Activated CD4-positive, alpha-beta memory T cell treated with anti-CD3 and anti-CD28 coated beads, Interleukin-2, amount 10 ng/mL, durations not matched to agents 7 days and 5 days (primary cell): ENCODE results near the gene OGA. TPM values are rescaled to one million over a fixed set of nuclear protein-coding genes. Genes with fewer than 3 reads are reported as not detected.

Experiments used
- CTCF ChIA-PET: fragments of 350-600 bp; sonication (Branson Sonifier 250); formaldehyde crosslinking; loops from one replicate; lab custom pipeline; 2021; ENCODE audit warnings: antibody characterized with exemption, inconsistent platforms; lab: Charles Lee
- POLR2A ChIA-PET: fragments of 350-600 bp; sonication (Branson Sonifier 250); formaldehyde crosslinking; loops from one replicate; lab custom pipeline; 2021; ENCODE audit warnings: antibody characterized with exemption; lab: Charles Lee
- DNase-seq: peaks from one replicate; pipeline ENCODE4 v3.0.0-alpha.2; 2020
- H3K27ac Mint-ChIP-seq: one replicate; pipeline ENCODE4 v1.8.0; 2021; ENCODE audit warnings: mild to moderate bottlenecking, mixed read lengths
- H3K27me3 Mint-ChIP-seq: one replicate; pipeline ENCODE4 v1.8.0; 2021; ENCODE audit warnings: mixed read lengths
- H3K36me3 Mint-ChIP-seq: one replicate; pipeline ENCODE4 v1.8.0; 2021; ENCODE audit warnings: low read depth, mixed read lengths
- H3K4me1 Mint-ChIP-seq: one replicate; pipeline ENCODE4 v1.8.0; 2021; ENCODE audit warnings: mixed read lengths
- H3K4me3 Mint-ChIP-seq: one replicate; pipeline ENCODE4 v1.8.0; 2021; ENCODE audit warnings: mild to moderate bottlenecking, mixed read lengths
- H3K9me3 Mint-ChIP-seq: one replicate; pipeline ENCODE4 v1.8.0; 2021; ENCODE audit warnings: mixed read lengths
- total RNA-seq, 2 experiments: library from RNA; stranded (reverse); gene quantifications; one replicate each; pipeline ENCODE4 v1.2.3, GENCODE V29; 2021

The OGA gene
- total RNA-seq, 2 experiments from 2014 or later: 142 to 145 TPM

DNA sequence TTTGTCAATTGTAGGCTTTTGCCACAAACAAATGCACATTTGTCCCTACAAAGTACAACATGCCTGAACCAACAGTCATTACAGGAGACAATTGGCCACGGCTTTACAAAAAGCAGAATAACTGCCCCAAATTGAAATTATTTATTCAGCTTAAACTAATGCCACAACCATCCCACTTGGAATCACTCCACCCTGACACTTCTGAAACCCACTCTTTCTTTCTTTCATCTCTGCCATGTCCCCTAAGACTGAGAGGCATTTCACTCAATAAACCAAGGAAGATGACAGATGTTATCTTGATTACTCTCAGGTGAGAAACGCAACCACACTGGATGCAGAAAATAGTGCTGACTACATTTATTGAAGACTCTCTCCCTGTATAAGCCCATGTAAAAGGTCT lies 32.4 kb downstream of the OGA start:
- Mint-ChIP-seq H3K9me3 (no peaks in the 10 kb centered on the region), H3K27me3 (no peaks in the 10 kb centered on the region), H3K36me3 (peaks cover 47% of the 10 kb centered on the region), H3K4me1 (peaks cover 50% of the 10 kb centered on the region), H3K27ac (no peak overlapping the region), H3K4me3 (no peak overlapping the region)
- ChIA-PET POLR2A (interaction anchor here (3.6 kb wide), 1 partner anchor 11 kb away, joined by 16 read pairs; no protein-coding TSS in a partner anchor), CTCF (no interaction called here)
- no peak for DNase-seq

DNA sequence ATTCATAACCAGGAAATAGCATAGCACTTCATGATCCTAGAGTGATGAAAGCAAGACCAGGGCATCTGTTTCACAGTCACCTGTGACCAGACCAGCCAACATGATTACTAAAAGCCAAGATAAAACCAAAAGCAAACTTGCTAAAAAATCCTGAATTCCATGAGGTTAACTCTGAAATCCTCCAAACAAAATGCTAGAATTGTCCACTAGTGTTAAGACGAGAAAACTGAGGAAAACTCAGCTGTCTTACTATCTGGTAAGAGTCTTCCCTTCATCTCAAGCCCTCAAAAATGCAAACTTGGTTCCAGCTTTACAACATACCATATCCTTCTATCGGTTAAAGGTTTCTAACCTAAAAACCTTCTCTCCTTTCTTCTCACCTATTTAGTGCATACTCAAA lies 33.7 kb downstream of the OGA start:
- Mint-ChIP-seq H3K9me3 (no peaks in the 10 kb centered on the region), H3K36me3 (peaks cover 40% of the 10 kb centered on the region), H3K27ac (peak overlapping the region; percentile 80), H3K27me3 (no peaks in the 10 kb centered on the region), H3K4me3 (no peak overlapping the region), H3K4me1 (peaks cover 57% of the 10 kb centered on the region)
- ChIA-PET POLR2A (interaction anchor here (0.9 to 3.7 kb wide), 7 partner anchors 12 to 182 kb away, joined by 3 to 54 read pairs (median 4); partner anchors contain the start of gene OGA), CTCF (interaction anchor here (0.6 to 5.1 kb wide), 7 partner anchors 11 to 570 kb away, joined by 3 to 140 read pairs (median 4); partner anchors contain the start of gene OGA)
- DNase-seq: no peak

DNA sequence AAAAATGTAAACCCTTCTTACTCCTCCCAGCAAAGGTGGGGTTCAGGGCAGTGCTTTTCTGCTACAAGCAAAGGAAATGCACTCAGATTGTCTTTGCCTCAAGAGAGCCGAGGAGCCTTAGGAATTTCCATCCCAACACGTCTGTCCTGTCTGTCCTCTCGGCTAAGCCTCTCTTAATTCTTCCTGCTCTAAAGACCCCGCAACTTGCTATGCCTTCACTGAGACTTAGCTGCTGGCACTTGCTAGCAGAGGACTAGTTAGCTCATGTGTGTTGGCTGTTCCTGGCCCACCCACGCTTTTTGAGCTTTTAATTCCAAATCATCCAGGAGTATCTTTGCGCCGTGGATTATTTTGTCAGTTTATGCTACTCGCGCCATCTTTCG lies 34.5 kb downstream of the OGA start:
- Mint-ChIP-seq H3K27me3 (peaks cover 5% of the 10 kb centered on the region), H3K36me3 (peaks cover 35% of the 10 kb centered on the region), H3K4me1 (peaks cover 66% of the 10 kb centered on the region), H3K9me3 (no peaks in the 10 kb centered on the region), H3K27ac (peak overlapping the region; percentile 80), H3K4me3 (peak overlapping the region; percentile 100)
- POLR2A ChIA-PET: interaction anchor here (1.0 to 3.7 kb wide), 10 partner anchors 10 to 181 kb away, joined by 3 to 54 read pairs (median 4); partner anchors contain the start of gene OGA
- no peak for DNase-seq
- CTCF ChIA-PET: interaction anchor here (0.6 to 5.1 kb wide), 8 partner anchors 10 to 570 kb away, joined by 3 to 140 read pairs (median 4); partner anchors contain the start of gene OGA

DNA sequence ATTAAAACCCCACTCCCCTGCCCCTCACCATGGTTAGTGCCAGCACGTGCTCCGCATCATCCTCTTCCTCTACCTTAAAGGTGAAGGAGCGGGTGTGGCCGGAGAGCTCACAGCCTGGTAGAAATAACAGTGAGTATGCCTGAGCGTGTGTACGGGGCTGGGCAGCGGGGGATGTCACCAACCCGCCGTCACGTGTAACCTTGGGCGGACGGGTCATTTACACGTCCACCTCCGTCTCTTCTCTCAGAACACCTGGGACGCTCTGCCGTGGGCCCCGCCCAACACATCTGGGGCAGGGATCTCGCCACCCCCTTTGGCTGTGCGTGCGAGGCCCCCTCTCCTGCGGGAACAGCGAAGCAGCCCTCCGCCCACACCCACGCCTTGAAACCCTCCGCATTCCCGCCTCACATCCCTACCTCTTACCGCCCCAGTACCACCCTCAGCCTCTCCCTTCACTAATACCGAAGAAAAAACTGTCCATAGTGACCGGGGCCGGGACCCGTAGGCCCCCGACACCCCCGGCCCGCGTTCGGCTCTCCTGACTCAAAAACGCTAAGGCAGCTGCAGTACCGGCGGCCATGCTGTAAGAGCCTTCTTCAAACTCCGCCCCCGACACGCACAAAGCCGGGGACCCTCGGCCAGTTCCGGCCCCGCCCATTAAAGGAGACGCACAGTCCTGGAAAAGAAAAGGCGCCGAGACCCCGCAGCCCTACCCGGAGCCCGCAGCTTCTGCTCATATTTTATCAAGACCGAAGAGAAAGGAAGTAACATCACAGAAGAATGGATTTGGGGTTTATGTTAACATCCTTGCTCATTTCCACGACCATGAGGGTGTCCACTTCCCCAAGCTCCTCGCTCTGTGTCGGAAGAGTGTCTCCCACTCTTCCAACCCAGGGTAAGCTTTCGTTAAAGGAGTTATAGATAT lies 35.2 kb downstream of the OGA start, which contains the start of gene NPM3:
TSS of gene NPM3 (minus strand) at position 636 of the 925 bp plus-strand sequence. CDS start at position 580, 56 bp downstream.
- CTCF ChIA-PET: interaction anchor here (0.6 to 5.1 kb wide), 13 partner anchors 10 to 570 kb away, joined by 3 to 140 read pairs (median 4); partner anchors contain the start of gene OGA
- H3K27me3 Mint-ChIP-seq: peaks cover 7% of the 10 kb centered on the region
- H3K36me3 Mint-ChIP-seq: peaks cover 35% of the 10 kb centered on the region
- POLR2A ChIA-PET: interaction anchor here (0.9 to 3.7 kb wide), 12 partner anchors 10 to 180 kb away, joined by 3 to 54 read pairs (median 4); partner anchors contain the start of gene OGA
- H3K27ac Mint-ChIP-seq: peak within 1 kb of the TSS; percentile 80
- H3K4me1 Mint-ChIP-seq: peaks cover 66% of the 10 kb centered on the region
- H3K4me3 Mint-ChIP-seq: peak within 1 kb of the TSS; percentile 100
- H3K9me3 Mint-ChIP-seq: no peaks in the 10 kb centered on the region
- DNase-seq: peak; percentile 85

DNA sequence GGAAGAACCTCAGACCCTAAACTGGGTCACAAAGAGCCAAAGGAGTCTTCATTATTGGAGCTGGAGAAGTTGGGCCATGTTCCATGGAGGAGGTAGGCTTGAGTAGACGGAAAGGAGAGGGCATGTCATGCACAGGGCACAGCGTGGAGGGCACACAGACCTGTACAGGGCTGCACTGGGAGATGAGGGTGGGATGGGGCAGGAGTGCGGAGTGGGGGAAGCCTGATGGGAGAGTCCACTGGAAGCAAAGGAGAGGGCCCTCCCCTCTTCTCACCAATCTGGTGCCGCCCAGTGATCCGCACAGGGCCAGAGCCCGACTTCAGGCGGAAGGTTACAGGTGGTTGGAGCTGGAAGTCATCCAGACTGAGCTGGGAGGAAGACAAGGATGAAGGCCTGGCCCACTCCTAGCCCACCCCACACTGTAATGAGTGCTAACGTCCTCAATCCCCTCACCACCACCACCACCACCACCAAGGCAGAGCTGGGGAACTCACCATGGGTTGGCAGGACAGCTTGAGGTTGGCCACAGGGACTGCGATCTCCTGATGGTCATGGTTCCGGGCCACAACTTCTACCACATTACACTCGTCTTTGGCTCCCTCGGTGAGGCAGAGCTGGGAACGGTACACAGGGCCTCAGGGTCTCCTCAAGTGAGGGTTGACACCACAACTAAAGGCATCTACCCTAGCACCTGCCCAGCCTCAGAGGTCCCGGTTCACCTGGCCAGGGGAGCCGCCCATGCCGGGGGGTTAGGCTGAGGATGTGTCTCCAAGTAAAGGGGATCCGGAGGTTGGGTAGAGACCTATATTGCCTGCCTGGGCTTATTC lies 36.0 kb downstream of the OGA start:
- H3K27me3 Mint-ChIP-seq: peaks cover 16% of the 10 kb centered on the region
- H3K27ac Mint-ChIP-seq: peak overlapping the region; percentile 23
- no peaks in the 10 kb centered on the region for H3K9me3 Mint-ChIP-seq
- CTCF ChIA-PET: interaction anchor here (0.7 to 5.1 kb wide), 20 partner anchors 8 to 620 kb away, joined by 3 to 140 read pairs (median 6); partner anchors contain the start of gene OGA
- DNase-seq: no peak
- H3K4me1 Mint-ChIP-seq: peaks cover 62% of the 10 kb centered on the region
- H3K36me3 Mint-ChIP-seq: peaks cover 29% of the 10 kb centered on the region
- POLR2A ChIA-PET: interaction anchor here (0.9 to 3.7 kb wide), 6 partner anchors 9 to 180 kb away, joined by 3 to 54 read pairs (median 5); partner anchors contain the start of genes FBXW4 and OGA
- H3K4me3 Mint-ChIP-seq: peak overlapping the region; percentile 100

DNA sequence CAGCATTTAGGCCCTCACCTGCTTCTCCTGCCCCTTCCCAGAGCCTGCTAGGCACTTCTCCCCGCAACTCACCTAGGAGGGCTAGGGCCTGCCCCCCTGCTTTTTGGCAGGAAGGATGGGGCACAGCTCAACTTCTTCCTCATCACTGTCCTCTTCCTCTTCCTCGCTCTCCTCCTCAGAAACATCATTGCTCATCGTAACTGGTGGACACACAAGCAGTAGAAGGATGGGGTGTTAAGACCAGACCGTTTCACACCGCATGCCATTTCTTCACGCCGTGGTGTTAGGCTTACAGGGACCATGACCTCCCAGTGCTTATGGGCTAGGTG lies 36.6 kb downstream of the OGA start:
- Mint-ChIP-seq H3K9me3 (no peaks in the 10 kb centered on the region), H3K27ac (peak overlapping the region; percentile 23), H3K4me3 (peak overlapping the region; percentile 100), H3K27me3 (peaks cover 22% of the 10 kb centered on the region), H3K4me1 (peaks cover 61% of the 10 kb centered on the region), H3K36me3 (peaks cover 27% of the 10 kb centered on the region)
- ChIA-PET POLR2A (interaction anchor here (0.7 to 3.7 kb wide), 9 partner anchors 8 to 179 kb away, joined by 3 to 54 read pairs (median 4); partner anchors contain the start of genes FBXW4 and OGA), CTCF (interaction anchor here (0.6 to 5.1 kb wide), 48 partner anchors 8 to 620 kb away, joined by 3 to 140 read pairs (median 4); partner anchors contain the start of genes DPCD, OGA and POLL)
- DNase-seq: no peak

DNA sequence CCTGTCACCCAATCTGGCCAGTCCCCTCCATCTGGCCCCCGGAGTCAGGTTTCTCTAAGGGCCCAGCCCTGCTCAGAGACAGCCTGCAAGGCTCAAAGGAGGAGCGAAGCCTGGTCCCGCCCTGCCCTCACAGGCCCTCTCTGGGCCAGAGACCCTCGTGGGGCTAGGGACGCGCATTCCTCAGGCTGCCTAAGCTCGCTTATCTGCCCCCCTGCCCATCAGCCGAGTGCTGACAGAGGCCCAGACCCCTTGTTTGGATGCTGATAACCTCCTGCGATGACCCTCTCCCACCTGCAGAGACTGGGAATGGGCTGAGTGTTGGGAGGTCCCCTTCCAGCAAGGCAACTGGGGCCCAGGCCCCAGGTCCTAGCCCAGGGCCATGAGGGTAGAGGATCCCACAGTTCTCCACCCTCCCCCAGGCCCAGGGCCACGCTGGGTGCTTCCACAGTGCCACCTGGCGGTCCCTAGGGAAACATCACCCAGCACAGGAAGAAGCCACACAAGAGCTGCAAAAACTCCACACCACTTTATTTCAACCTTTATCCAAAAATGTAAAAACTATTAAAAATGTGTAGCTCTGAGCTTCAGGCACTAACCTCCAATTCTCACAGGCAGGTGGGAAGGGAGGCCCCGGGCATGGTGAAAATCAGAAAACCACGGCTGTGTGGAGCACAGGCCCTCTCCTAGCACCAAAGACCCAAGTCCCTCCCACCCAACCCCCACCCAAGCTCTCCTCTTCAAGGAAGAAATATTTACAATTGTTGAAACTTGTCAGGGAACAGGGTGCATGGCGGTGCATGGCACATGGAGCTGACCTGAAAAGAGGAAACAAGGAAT lies 37.2 kb downstream of the OGA start:
- Mint-ChIP-seq H3K27me3 (peaks cover 23% of the 10 kb centered on the region), H3K36me3 (peaks cover 24% of the 10 kb centered on the region), H3K27ac (no peak overlapping the region), H3K4me3 (peak overlapping the region; percentile 14), H3K4me1 (peaks cover 60% of the 10 kb centered on the region), H3K9me3 (no peaks in the 10 kb centered on the region)
- CTCF ChIA-PET: interaction anchor here (0.6 to 5.1 kb wide), 48 partner anchors 8 to 619 kb away, joined by 3 to 140 read pairs (median 4); partner anchors contain the start of genes DPCD, OGA and POLL
- DNase-seq: peak; percentile 75
- POLR2A ChIA-PET: interaction anchor here (0.7 to 2.6 kb wide), 7 partner anchors 9 to 179 kb away, joined by 3 to 11 read pairs (median 4); partner anchors contain the start of genes FBXW4 and OGA

DNA sequence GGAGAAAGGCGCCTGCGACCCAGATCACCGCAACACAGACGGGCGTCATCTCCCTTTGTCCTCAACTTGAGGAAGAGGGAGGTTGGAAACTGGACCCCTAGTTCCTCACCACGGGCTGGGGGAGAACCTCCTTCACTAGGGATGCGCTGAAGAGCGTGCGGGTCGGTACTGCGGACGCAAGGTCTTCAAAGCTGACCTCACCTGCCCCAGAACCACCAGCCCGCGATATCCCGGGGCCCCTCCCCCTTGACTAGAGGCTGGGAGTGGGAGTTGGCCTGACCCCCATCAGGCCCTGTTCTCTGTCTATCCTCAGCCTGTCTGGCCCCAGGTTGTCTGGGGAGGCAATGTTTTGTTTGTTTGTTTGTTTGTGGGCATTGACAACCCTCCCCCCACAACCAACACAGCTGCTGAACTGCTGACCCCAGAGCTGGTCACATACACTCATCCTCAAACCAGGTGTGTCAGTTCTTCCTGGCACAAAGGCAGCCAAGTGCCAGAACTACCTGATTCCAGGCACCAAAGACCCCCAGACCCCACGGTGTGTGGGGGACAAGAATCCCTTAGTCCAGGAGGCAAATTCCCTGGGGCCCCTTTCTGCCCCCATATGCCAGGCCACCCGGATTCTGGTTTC lies 37.9 kb downstream of the OGA start:
- ChIA-PET POLR2A (interaction anchor here (1.3 to 2.6 kb wide), 4 partner anchors 35 to 178 kb away, joined by 3 to 11 read pairs (median 6); partner anchors contain the start of genes FBXW4 and OGA), CTCF (interaction anchor here (1.1 to 5.1 kb wide), 16 partner anchors 7 to 567 kb away, joined by 3 to 140 read pairs (median 7); no protein-coding TSS in a partner anchor)
- peak overlapping the region; percentile 67 for H3K4me3 Mint-ChIP-seq
- DNase-seq: no peak
- peaks cover 57% of the 10 kb centered on the region for H3K4me1 Mint-ChIP-seq
- H3K36me3 Mint-ChIP-seq: peaks cover 16% of the 10 kb centered on the region
- no peak overlapping the region for H3K27ac Mint-ChIP-seq
- no peaks in the 10 kb centered on the region for H3K9me3 Mint-ChIP-seq
- peaks cover 23% of the 10 kb centered on the region for H3K27me3 Mint-ChIP-seq

DNA sequence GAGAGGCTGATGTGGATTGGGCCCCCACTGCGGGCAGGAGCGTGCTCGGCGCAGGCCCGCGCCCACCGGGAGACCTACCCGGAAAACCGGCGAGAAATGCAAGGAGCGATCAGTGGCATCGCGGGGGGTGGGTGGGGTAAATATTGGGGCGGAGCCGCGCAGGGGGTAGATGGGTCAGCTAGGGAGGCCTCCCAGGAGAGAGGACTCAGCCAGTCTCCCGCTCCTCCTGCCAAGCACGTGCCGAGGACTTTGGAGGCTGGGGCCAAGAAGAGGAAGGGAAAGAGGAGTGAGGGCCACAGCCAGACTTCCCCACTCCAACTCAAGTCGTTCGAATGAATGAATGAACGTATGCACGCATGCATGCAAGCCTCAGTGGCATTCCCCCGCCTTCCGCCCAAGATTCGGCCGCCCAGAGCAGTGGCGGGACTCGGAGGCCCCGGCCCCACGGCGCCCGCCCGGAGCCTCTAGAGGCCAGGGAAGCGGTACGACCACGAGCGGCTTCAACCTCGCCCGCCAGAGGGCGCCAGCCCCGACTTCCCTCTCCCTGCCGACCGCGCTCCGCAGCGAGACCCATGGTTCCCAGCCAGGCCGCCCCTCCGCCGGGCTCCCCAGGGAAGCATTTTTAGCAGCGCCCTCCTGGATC lies 38.6 kb downstream of the OGA start:
- H3K4me3 Mint-ChIP-seq: peak overlapping the region; percentile 67
- ChIA-PET POLR2A (interaction anchor here (1.4 to 2.6 kb wide), 3 partner anchors 36 to 177 kb away, joined by 3 to 11 read pairs (median 8); partner anchors contain the start of gene OGA), CTCF (interaction anchor here (1.1 to 5.1 kb wide), 8 partner anchors 33 to 566 kb away, joined by 3 to 140 read pairs (median 10); no protein-coding TSS in a partner anchor)
- H3K9me3 Mint-ChIP-seq: no peaks in the 10 kb centered on the region
- H3K4me1 Mint-ChIP-seq: peaks cover 55% of the 10 kb centered on the region
- H3K36me3 Mint-ChIP-seq: peaks cover 10% of the 10 kb centered on the region
- no peak overlapping the region for H3K27ac Mint-ChIP-seq
- peak; percentile 84 for DNase-seq
- peaks cover 30% of the 10 kb centered on the region for H3K27me3 Mint-ChIP-seq

DNA sequence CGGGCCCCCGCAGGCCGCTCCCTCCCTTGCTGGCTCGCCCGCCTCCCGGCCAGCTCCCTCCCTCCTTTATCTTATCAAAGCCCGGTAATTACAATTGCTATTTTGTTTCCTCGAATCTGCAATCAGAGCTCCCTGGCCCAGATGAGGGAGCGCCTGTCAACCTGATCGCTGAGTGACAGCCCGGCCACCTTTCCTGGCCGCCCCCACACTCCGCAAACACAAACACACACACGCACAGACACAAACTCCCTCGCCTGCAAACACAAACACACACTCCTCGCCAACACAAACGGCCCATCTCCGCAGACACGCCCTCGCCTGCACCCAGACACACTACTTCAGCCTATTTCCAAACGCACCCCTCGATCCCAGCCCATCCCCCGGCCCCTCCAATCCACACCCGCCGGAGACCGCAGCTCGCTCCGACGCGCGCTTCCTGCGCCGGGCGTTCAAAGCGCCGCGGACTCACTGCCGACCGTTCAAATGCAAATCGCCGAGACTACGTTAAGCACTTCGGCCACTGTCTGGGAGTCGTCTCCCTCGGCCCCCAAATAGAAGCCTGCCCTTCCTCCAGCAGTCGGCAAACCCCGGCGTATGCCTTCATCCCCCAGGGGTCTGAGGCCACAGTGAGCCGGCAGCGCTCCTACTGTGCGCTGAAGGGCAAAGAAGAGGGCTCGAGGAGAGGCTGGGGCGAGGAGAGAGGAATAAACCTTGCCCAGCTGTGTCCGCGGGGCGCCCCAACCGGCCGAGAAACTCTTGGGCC lies 39.3 kb downstream of the OGA start:
- POLR2A ChIA-PET: interaction anchor here (1.4 kb wide), 1 partner anchor 37 kb away, joined by 3 read pairs; no protein-coding TSS in a partner anchor
- peak overlapping the region; percentile 67 for H3K4me3 Mint-ChIP-seq
- no peak overlapping the region for H3K27ac Mint-ChIP-seq
- no peaks in the 10 kb centered on the region for H3K9me3 Mint-ChIP-seq
- H3K27me3 Mint-ChIP-seq: peaks cover 37% of the 10 kb centered on the region
- peaks cover 51% of the 10 kb centered on the region for H3K4me1 Mint-ChIP-seq
- CTCF ChIA-PET: interaction anchor here (0.7 to 1.7 kb wide), 5 partner anchors 10 to 182 kb away, joined by 3 to 11 read pairs (median 3); no protein-coding TSS in a partner anchor
- peak; percentile 28 for DNase-seq
- H3K36me3 Mint-ChIP-seq: peaks cover 5% of the 10 kb centered on the region
